PFSK-1 (cell line): ENCODE data around the gene WNT6.

Experiments
- POLR2AphosphoS5 ChIP-seq: IDR thresholded peaks from 2 replicates; pipeline ENCODE4 v1.6.1; 2012; ENCODE audit warnings: low read depth, mild to moderate bottlenecking, control low read depth, low read length, moderate library complexity
- SIN3A ChIP-seq: IDR thresholded peaks from 2 replicates; pipeline ENCODE4 v1.6.1; 2012; ENCODE audit warnings: mild to moderate bottlenecking, low read length, moderate library complexity, borderline replicate concordance; ENCODE audit not compliant: insufficient read depth

DNA sequence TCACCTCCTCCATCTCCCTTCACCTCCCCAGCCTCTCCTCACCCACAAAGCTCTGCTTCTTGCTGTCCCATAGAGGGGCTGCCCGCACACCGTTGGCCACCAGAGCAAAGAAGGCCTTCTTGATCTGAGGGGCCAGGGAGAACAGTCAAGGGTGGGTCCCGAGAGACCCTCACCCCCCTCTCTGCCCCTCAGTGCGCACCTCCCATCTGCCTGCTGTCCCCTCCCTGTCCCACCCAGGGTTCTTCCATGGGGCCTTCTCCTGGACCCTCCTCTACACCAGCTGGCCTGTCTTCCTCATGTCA lies 31.2 kb upstream of the WNT6 start:
- TF ChIP-seq SIN3A: no peak
- TF ChIP-seq POLR2AphosphoS5: no peak
